ENCODE measurements around the gene ALDH6A1. TPM values are rescaled to one million over a fixed set of nuclear protein-coding genes. Genes with fewer than 3 reads are reported as not detected.

ALDH6A1 gene
- polyA plus RNA-seq, 3 donors, result 2.5 to 15.1 (median 8.8) TPM

- Mint-ChIP-seq H3K9me3 (no peaks in the 10 kb centered on the region), H3K4me3 (no peak overlapping the region), H3K4me1 (no peaks in the 10 kb centered on the region), H3K27ac (no peak overlapping the region), H3K36me3 (no peaks in the 10 kb centered on the region), H3K27me3 (ENCODE audit: low read depth in 3 of 3) (peaks cover 0 to 3% (median 2%) of the 10 kb centered on the region in 3 donors)
- DNase-seq, result no peak
- Histone ChIP-seq H3K4me3 (replicated peaks in 1 of 3; ENCODE audit: low read depth in 2 of 3, low read length in 3 of 3) (no peak overlapping the region), H3K4me1 (ENCODE audit: control insufficient read depth in 1 of 2, insufficient read depth in 2 of 2, low read length in 2 of 2) (no peaks in the 10 kb centered on the region), H3K9ac (ENCODE audit: insufficient read depth, low read length, poor library complexity, severe bottlenecking) (no peak overlapping the region), H2AFZ (ENCODE audit: insufficient read depth, low read depth, low read length, poor library complexity, severe bottlenecking) (peak overlapping the region; percentile 20), H4K20me1 (ENCODE audit: insufficient read depth, low read length) (no peaks in the 10 kb centered on the region), H3K27me3 (ENCODE audit: control insufficient read depth in 2 of 2, insufficient read depth in 2 of 2, low read length in 2 of 2) (no peaks in the 10 kb centered on the region), H3K9me3 (replicated peaks in 1 of 2; ENCODE audit: control insufficient read depth in 1 of 2, insufficient read depth in 1 of 2, low read length in 2 of 2) (no peaks in the 10 kb centered on the region), H3K36me3 (replicated peaks in 1 of 2; ENCODE audit: control insufficient read depth in 1 of 2, insufficient read depth in 2 of 2, low read length in 2 of 2) (no peaks in the 10 kb centered on the region), H3K4me2 (replicated peaks; ENCODE audit: extremely low read depth, low read length, poor library complexity, severe bottlenecking) (no peak overlapping the region), H3K27ac (ENCODE audit: low read depth in 1 of 2, low read length in 2 of 2) (no peak overlapping the region), H3K79me2 (ENCODE audit: insufficient read depth, low read length) (no peaks in the 10 kb centered on the region)
- 72% methylated on average over 2 of the region's 2 CpGs for WGBS (ENCODE audit: insufficient coverage)
- intact Hi-C loops (cut with micrococcal nuclease), result no loop called here
- TF ChIP-seq, protein P1, sequence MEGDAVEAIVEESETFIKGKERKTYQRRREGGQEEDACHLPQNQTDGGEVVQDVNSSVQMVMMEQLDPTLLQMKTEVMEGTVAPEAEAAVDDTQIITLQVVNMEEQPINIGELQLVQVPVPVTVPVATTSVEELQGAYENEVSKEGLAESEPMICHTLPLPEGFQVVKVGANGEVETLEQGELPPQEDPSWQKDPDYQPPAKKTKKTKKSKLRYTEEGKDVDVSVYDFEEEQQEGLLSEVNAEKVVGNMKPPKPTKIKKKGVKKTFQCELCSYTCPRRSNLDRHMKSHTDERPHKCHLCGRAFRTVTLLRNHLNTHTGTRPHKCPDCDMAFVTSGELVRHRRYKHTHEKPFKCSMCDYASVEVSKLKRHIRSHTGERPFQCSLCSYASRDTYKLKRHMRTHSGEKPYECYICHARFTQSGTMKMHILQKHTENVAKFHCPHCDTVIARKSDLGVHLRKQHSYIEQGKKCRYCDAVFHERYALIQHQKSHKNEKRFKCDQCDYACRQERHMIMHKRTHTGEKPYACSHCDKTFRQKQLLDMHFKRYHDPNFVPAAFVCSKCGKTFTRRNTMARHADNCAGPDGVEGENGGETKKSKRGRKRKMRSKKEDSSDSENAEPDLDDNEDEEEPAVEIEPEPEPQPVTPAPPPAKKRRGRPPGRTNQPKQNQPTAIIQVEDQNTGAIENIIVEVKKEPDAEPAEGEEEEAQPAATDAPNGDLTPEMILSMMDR (IDR thresholded peaks at IDR 0.05), result no peak
Observed at GRCh38 chr14:74042296-74042695, 42.0 kb downstream of the ALDH6A1 start.

DNA sequence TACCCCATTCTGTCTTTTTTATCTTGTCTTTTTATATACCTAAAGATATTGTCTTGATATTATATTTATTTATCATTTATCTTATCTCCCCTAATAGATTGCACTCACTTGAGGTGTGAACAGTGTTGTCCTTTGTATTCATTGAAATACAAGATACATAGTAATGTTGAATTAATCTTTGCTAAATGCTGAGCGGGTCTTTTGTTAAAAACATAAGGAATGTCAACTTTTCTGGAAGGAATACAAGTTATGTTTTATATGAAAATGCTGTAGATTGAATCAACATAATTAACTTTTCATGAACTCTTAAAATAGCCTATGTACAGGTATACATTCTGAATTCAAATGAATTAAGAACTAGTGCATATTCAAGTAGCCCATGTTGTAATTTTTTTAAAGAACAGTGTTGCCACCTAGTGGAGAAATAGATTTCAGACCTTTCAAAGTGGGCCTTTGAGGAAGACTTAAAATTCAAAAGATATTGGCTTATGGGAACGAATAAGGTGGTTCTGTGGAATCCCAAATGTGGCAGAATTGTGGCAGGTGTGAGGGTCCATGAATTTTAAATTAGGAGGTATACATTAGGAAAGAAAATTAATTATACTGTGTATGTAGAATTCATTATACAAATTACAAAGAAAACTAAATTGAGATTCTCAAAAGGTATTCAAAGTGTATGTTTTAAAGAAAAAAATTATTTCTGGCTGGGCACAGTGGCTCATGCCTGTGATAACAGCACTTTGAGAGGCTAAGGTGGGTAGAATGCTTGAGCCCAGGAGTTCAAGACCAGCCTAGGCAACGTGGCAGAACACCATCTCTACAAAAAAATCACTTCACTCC is 46.0 kb downstream of the ALDH6A1 start:
- H3K27me3 Mint-ChIP-seq (ENCODE audit: low read depth in 3 of 3), result peaks cover 0 to 2% (median 2%) of the 10 kb centered on the region in 3 donors

More for the DNA sequence above, 46.0 kb downstream of the ALDH6A1 start:
- H3K36me3 Mint-ChIP-seq, result no peaks in the 10 kb centered on the region
- H3K9ac ChIP-seq (ENCODE audit: insufficient read depth, low read length, poor library complexity, severe bottlenecking), result no peak overlapping the region
- no peaks in the 10 kb centered on the region for H3K9me3 Mint-ChIP-seq
- intact Hi-C loops (cut with micrococcal nuclease), result no loop called here
- H3K4me1 ChIP-seq (ENCODE audit: control insufficient read depth in 1 of 2, insufficient read depth in 2 of 2, low read length in 2 of 2), result peaks cover 0 to 5% of the 10 kb centered on the region in 2 donors
- no peak overlapping the region for H3K4me3 ChIP-seq (replicated peaks in 1 of 3; ENCODE audit: low read depth in 2 of 3, low read length in 3 of 3)
- no peak overlapping the region for H3K27ac Mint-ChIP-seq
- H3K27me3 ChIP-seq (ENCODE audit: control insufficient read depth in 2 of 2, insufficient read depth in 2 of 2, low read length in 2 of 2), result no peaks in the 10 kb centered on the region
- no CpG with 5 or more reads among the region's 3 CpGs for WGBS (ENCODE audit: insufficient coverage)
- H3K4me3 Mint-ChIP-seq, result no peak overlapping the region
- TF ChIP-seq, protein P1 (IDR thresholded peaks at IDR 0.05), result peak; percentile 80
- no peak overlapping the region for H2AFZ ChIP-seq (ENCODE audit: insufficient read depth, low read depth, low read length, poor library complexity, severe bottlenecking)
- no peaks in the 10 kb centered on the region for H3K79me2 ChIP-seq (ENCODE audit: insufficient read depth, low read length)
- H4K20me1 ChIP-seq (ENCODE audit: insufficient read depth, low read length), result no peaks in the 10 kb centered on the region
- H3K9me3 ChIP-seq (replicated peaks in 1 of 2; ENCODE audit: control insufficient read depth in 1 of 2, insufficient read depth in 1 of 2, low read length in 2 of 2), result no peaks in the 10 kb centered on the region
- no peaks in the 10 kb centered on the region for H3K36me3 ChIP-seq (replicated peaks in 1 of 2; ENCODE audit: control insufficient read depth in 1 of 2, insufficient read depth in 2 of 2, low read length in 2 of 2)
- no peak overlapping the region for H3K4me2 ChIP-seq (replicated peaks; ENCODE audit: extremely low read depth, low read length, poor library complexity, severe bottlenecking)
- H3K27ac ChIP-seq (ENCODE audit: low read depth in 1 of 2, low read length in 2 of 2), result no peak overlapping the region
- peak; percentile 34 to 59 (median 43) for DNase-seq
- peaks cover 6% of the 10 kb centered on the region for H3K4me1 Mint-ChIP-seq

All from CD14-positive monocyte (primary cell).